Hematopoietic multipotent progenitor cell treated with erythropoietin and hydrocortisone succinate and interleukin-3 and kit ligand, for 4 days (in vitro differentiated cells): Measurements from ENCODE around the gene SCFD2.
"Not testable (repeated sequence)": the region's sequence is repeated elsewhere in the genome, so short reads cannot be mapped to it uniquely, and the experiment has no call there.

Experiments used
- DNase-seq: peaks from one replicate; pipeline ENCODE4 v3.0.0-alpha.2; 2015

The SCFD2 gene

GRCh38 chr4:53185869-53186585, 179.8 kb downstream of the SCFD2 start:
- DNase-seq: no peak

GRCh38 chr4:53183754-53184153, 182.1 kb downstream of the SCFD2 start:
- no peak for DNase-seq

GRCh38 chr4:53177751-53178150, 188.1 kb downstream of the SCFD2 start:
- not testable (repeated sequence) for DNase-seq

GRCh38 chr4:53175640-53176039, 190.2 kb downstream of the SCFD2 start:
- DNase-seq: no peak

GRCh38 chr4:53174823-53175222, 191.0 kb downstream of the SCFD2 start:
- DNase-seq: no peak

GRCh38 chr4:53173576-53173975, 192.3 kb downstream of the SCFD2 start:
- DNase-seq: no peak

- DNase-seq: no peak
Measured at GRCh38 chr4:53171797-53172196, 194.1 kb downstream of the SCFD2 start.

GRCh38 chr4:53169695-53170617, 195.9 kb downstream of the SCFD2 start:
- DNase-seq: no peak

GRCh38 chr4:53168228-53168627, 197.6 kb downstream of the SCFD2 start:
- DNase-seq: peak; percentile 64

- no peak for DNase-seq
Measured at GRCh38 chr4:53162969-53163368, 202.9 kb downstream of the SCFD2 start.

- DNase-seq: no peak
Measured at GRCh38 chr4:53161787-53162433, 204.0 kb downstream of the SCFD2 start.

GRCh38 chr4:53161051-53161786, 204.6 kb downstream of the SCFD2 start:
- DNase-seq: no peak

GRCh38 chr4:53156896-53157295, 209.0 kb downstream of the SCFD2 start:
- no peak for DNase-seq

- DNase-seq: no peak
Measured at GRCh38 chr4:53152467-53152866, 213.4 kb downstream of the SCFD2 start.

GRCh38 chr4:53151489-53151788, 214.4 kb downstream of the SCFD2 start:
- DNase-seq: no peak

- peak; percentile 64 for DNase-seq
Measured at GRCh38 chr4:53150631-53151488, 215.0 kb downstream of the SCFD2 start.

- DNase-seq: no peak
Measured at GRCh38 chr4:53147711-53148110, 218.2 kb downstream of the SCFD2 start.

- no peak for DNase-seq
Measured at GRCh38 chr4:53147197-53147596, 218.7 kb downstream of the SCFD2 start.

GRCh38 chr4:53141308-53141707, 224.6 kb downstream of the SCFD2 start:
- no peak for DNase-seq

- DNase-seq: not testable (repeated sequence)
Measured at GRCh38 chr4:53139256-53139655, 226.6 kb downstream of the SCFD2 start.

- DNase-seq: no peak
Measured at GRCh38 chr4:53137468-53137867, 228.4 kb downstream of the SCFD2 start.

- DNase-seq: no peak
Measured at GRCh38 chr4:53136954-53137353, 228.9 kb downstream of the SCFD2 start.
